ENCODE results near the gene EEF2K. TPM values are rescaled to one million over a fixed set of nuclear protein-coding genes. Genes with fewer than 3 reads are reported as not detected.
"Not testable (repeated sequence)": the region's sequence is repeated elsewhere in the genome, so short reads cannot be mapped to it uniquely, and the experiment has no call there.

EEF2K gene
- total RNA-seq, 1 donor = 57.3 TPM

GRCh38 chr16:22213236-22213635 lies 7.2 kb downstream of the EEF2K start:
- TF ChIP-seq CTCF (IDR thresholded peaks at IDR 0.05; ENCODE audit: insufficient read depth, low read length) = no peak
- H3K4me3 ChIP-seq (ENCODE audit: low read depth, low read length) = no peak overlapping the region
- DNase-seq (ENCODE audit: low read depth) = no peak

- no peak for DNase-seq (ENCODE audit: low read depth)
- no peak for TF ChIP-seq CTCF (IDR thresholded peaks at IDR 0.05; ENCODE audit: insufficient read depth, low read length)
- H3K4me3 ChIP-seq (ENCODE audit: low read depth, low read length) = no peak overlapping the region
Measured at GRCh38 chr16:22213801-22214200, 7.7 kb downstream of the EEF2K start.

- DNase-seq (ENCODE audit: low read depth) = no peak
- H3K4me3 ChIP-seq (ENCODE audit: low read depth, low read length) = no peak overlapping the region
- no peak for TF ChIP-seq CTCF (IDR thresholded peaks at IDR 0.05; ENCODE audit: insufficient read depth, low read length)
Measured at GRCh38 chr16:22214402-22214801, 8.3 kb downstream of the EEF2K start.

GRCh38 chr16:22214889-22215288 lies 8.8 kb downstream of the EEF2K start:
- no peak for TF ChIP-seq CTCF (IDR thresholded peaks at IDR 0.05; ENCODE audit: insufficient read depth, low read length)
- no peak overlapping the region for H3K4me3 ChIP-seq (ENCODE audit: low read depth, low read length)
- DNase-seq (ENCODE audit: low read depth) = no peak

- TF ChIP-seq CTCF (IDR thresholded peaks at IDR 0.05; ENCODE audit: insufficient read depth, low read length) = no peak
- H3K4me3 ChIP-seq (ENCODE audit: low read depth, low read length) = no peak overlapping the region
- DNase-seq (ENCODE audit: low read depth) = peak; percentile 52
Measured at GRCh38 chr16:22216191-22216831, 10.2 kb downstream of the EEF2K start.

GRCh38 chr16:22216832-22217225 lies 10.8 kb downstream of the EEF2K start:
- not testable (repeated sequence) for DNase-seq (ENCODE audit: low read depth); H3K4me3 ChIP-seq (ENCODE audit: low read depth, low read length)

- DNase-seq (ENCODE audit: low read depth) = no peak
- TF ChIP-seq CTCF (IDR thresholded peaks at IDR 0.05; ENCODE audit: insufficient read depth, low read length) = no peak
- no peak overlapping the region for H3K4me3 ChIP-seq (ENCODE audit: low read depth, low read length)
Measured at GRCh38 chr16:22217890-22218730, 12.0 kb downstream of the EEF2K start.
